Vagina (tissue), 2 donors: Measurements from ENCODE around the gene KATNB1. TPM values are rescaled to one million over a fixed set of nuclear protein-coding genes. Genes with fewer than 3 reads are reported as not detected.

Experiments
- DNase-seq, 2 donors: peaks; one replicate each; pipeline ENCODE4 v3.0.0-alpha.2; 2017; ENCODE audit errors: extremely low spot score in 2 of 2
- H3K27ac ChIP-seq: fragments of 200-600 bp; sonication (generic); one replicate; pipeline ENCODE4 v1.5.1; 2019
- H3K27me3 ChIP-seq: fragments of 200-600 bp; sonication (generic); one replicate; pipeline ENCODE4 v1.5.1; 2019
- H3K36me3 ChIP-seq, 2 donors: fragments of 200-600 bp; sonication (generic); one replicate each; pipeline ENCODE4 v1.5.1; 2017 to 2019
- H3K4me1 ChIP-seq: fragments of 200-600 bp; sonication (generic); one replicate; pipeline ENCODE4 v1.5.1; 2019
- H3K4me3 ChIP-seq, 2 donors: fragments of 200-600 bp; sonication (generic); 1 replicate in 1 of 2; 2 replicates in 1 of 2; pipeline ENCODE4 v1.5.1; 2016 to 2019
- H3K9me3 ChIP-seq: fragments of 200-600 bp; sonication (generic); one replicate; pipeline ENCODE4 v1.5.1; 2019
- CTCF ChIP-seq, 3 experiments: fragments of 450-650 bp in 2 of 3; fragments of 200-600 bp in 1 of 3; sonication (generic) in 1 of 3; IDR thresholded peaks; one replicate each; pipeline ENCODE4 v1.5.1; 2017 to 2019; ENCODE audit warnings: antibody characterized with exemption in 3 of 3, mild to moderate bottlenecking in 2 of 3, moderate library complexity in 2 of 3
- POLR2A ChIP-seq, 2 donors: fragments of 450-650 bp; IDR thresholded peaks; one replicate each; pipeline ENCODE4 v1.6.1; 2017; ENCODE audit warnings: antibody characterized with exemption in 2 of 2, mild to moderate bottlenecking in 2 of 2, moderate library complexity in 2 of 2
- POLR2AphosphoS5 ChIP-seq, 2 donors: sonication (generic); formaldehyde crosslinking; IDR thresholded peaks; one replicate each; pipeline ENCODE4 v1.9.0; 2017; ENCODE audit warnings: antibody characterized with exemption in 2 of 2, mild to moderate bottlenecking in 2 of 2, low read depth in 1 of 2; ENCODE audit not compliant: insufficient read depth in 1 of 2
- intact Hi-C: fragments of 100-400 bp; cut with DNase I; formaldehyde crosslinking; loops from one replicate; pipeline ENCODE4 v1.15.1; 2023
- total RNA-seq: library from RNA; depleted of rRNA; stranded (reverse); fragments of >200 nt; gene quantifications from one replicate; pipeline ENCODE4 v1.2.3, GENCODE V29; 2016

Gene KATNB1
- total RNA-seq, 1 donor from 2014 or later, result 23.6 TPM

DNA sequence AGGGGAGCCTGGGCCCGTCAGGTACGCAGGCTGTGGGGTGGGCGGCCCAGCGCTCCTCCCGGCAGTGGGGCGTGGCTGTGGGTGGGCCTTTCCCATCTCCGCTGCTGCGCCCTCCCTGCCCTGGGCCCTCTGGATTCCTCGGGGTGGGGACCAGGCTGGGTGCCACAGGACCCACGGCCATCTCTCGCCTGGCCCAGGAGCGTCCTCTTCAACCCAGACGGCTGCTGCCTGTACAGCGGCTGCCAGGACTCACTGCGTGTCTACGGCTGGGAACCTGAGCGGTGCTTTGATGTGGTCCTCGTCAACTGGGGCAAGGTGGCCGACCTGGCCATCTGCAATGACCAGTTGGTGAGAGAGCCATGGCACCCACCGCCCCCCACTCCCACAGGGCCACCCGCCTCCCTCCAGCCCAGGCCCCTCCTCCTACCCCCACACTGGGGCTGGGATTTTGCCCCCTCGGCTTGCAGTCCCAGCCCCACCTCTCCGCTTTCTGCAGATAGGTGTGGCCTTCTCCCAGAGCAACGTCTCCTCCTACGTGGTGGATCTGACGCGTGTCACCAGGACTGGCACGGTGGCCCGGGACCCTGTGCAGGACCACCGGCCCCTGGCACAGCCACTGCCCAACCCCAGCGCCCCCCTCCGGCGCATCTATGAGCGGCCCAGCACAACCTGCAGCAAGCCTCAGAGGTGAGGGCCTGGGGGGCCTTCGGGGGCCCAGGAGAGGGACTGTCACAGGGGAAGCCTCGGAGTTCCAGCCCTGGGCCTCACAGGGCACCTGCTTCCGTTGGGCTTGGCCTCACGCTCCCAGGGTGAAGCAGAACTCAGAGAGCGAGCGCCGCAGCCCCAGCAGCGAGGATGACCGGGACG lies 17.2 kb downstream of the KATNB1 start:
- Histone ChIP-seq H3K9me3 (no peaks in the 10 kb centered on the region), H3K4me1 (peaks cover 8% of the 10 kb centered on the region), H3K36me3 (no peaks in the 10 kb centered on the region), H3K4me3 (no peak overlapping the region), H3K27me3 (no peaks in the 10 kb centered on the region), H3K27ac (no peak overlapping the region)
- no peak for DNase-seq
- TF ChIP-seq POLR2A (IDR thresholded peaks at IDR 0.05), result no peak
- no peak for TF ChIP-seq POLR2AphosphoS5 (IDR thresholded peaks at IDR 0.05; ENCODE audit: insufficient read depth in 1 of 2, low read depth in 1 of 2)
- no peak for TF ChIP-seq CTCF (IDR thresholded peaks at IDR 0.05)
- intact Hi-C loops, result loop anchor here (10.0 kb wide), 1 partner anchor 242 kb away; no protein-coding TSS in a partner anchor

- Histone ChIP-seq H3K4me3 (no peak overlapping the region), H3K4me1 (peaks cover 8% of the 10 kb centered on the region), H3K9me3 (no peaks in the 10 kb centered on the region), H3K27ac (no peak overlapping the region), H3K36me3 (no peaks in the 10 kb centered on the region), H3K27me3 (no peaks in the 10 kb centered on the region)
- TF ChIP-seq POLR2AphosphoS5 (IDR thresholded peaks at IDR 0.05; ENCODE audit: insufficient read depth in 1 of 2, low read depth in 1 of 2), result no peak
- TF ChIP-seq CTCF (IDR thresholded peaks at IDR 0.05), result no peak
- no peak for TF ChIP-seq POLR2A (IDR thresholded peaks at IDR 0.05)
- no peak for DNase-seq
- intact Hi-C loops, result loop anchor here (10.0 kb wide), 1 partner anchor 241 kb away; no protein-coding TSS in a partner anchor
These were observed 18.1 kb downstream of the KATNB1 start for GRCh38 chr16:57753448-57754353.

GRCh38 chr16:57754354-57755060 lies 18.9 kb downstream of the KATNB1 start:
- H3K27ac ChIP-seq, result no peak overlapping the region
- H3K4me3 ChIP-seq, result no peak overlapping the region
- H3K27me3 ChIP-seq, result no peaks in the 10 kb centered on the region
- DNase-seq, result no peak
- intact Hi-C loops, result loop anchor here (5.0 to 10.0 kb wide), 2 partner anchors 108 to 240 kb away; no protein-coding TSS in a partner anchor
- H3K36me3 ChIP-seq, result no peaks in the 10 kb centered on the region
- H3K9me3 ChIP-seq, result no peaks in the 10 kb centered on the region
- TF ChIP-seq CTCF (IDR thresholded peaks at IDR 0.05) (no peak), POLR2AphosphoS5 (IDR thresholded peaks at IDR 0.05; ENCODE audit: insufficient read depth in 1 of 2, low read depth in 1 of 2) (no peak), POLR2A (IDR thresholded peaks at IDR 0.05) (no peak)
- peaks cover 8% of the 10 kb centered on the region for H3K4me1 ChIP-seq

- Histone ChIP-seq H3K9me3 (no peaks in the 10 kb centered on the region), H3K4me1 (peaks cover 8% of the 10 kb centered on the region), H3K27me3 (no peaks in the 10 kb centered on the region), H3K27ac (no peak overlapping the region), H3K4me3 (no peak overlapping the region), H3K36me3 (no peaks in the 10 kb centered on the region)
- DNase-seq, result no peak
- intact Hi-C loops, result loop anchor here (5.0 to 10.0 kb wide), 2 partner anchors 107 to 240 kb away; no protein-coding TSS in a partner anchor
- no peak for TF ChIP-seq CTCF (IDR thresholded peaks at IDR 0.05)
- TF ChIP-seq POLR2A (IDR thresholded peaks at IDR 0.05), result no peak
- TF ChIP-seq POLR2AphosphoS5 (IDR thresholded peaks at IDR 0.05; ENCODE audit: insufficient read depth in 1 of 2, low read depth in 1 of 2), result no peak
These were observed 19.6 kb downstream of the KATNB1 start for GRCh38 chr16:57755061-57755684.
